Fibroblast of pulmonary artery (primary cell): ENCODE measurements around the gene GTSE1.
"Not testable (repeated sequence)": the region's sequence is repeated elsewhere in the genome, so short reads cannot be mapped to it uniquely, and the experiment has no call there.

ENCODE experiments used
- DNase-seq: peaks from one replicate; pipeline ENCODE4 v3.0.0-alpha.2; 2010; ENCODE audit warnings: low read depth
- H3K4me3 ChIP-seq: replicated peaks from 2 replicates; pipeline ENCODE4 v1.5.1; 2011; ENCODE audit warnings: low read depth, mild to moderate bottlenecking, control low read depth, low read length, moderate library complexity
- CTCF ChIP-seq: IDR thresholded peaks from 2 replicates; pipeline ENCODE4 v1.5.1; 2011; ENCODE audit warnings: mild to moderate bottlenecking, control low read depth, low read length, inconsistent platforms; ENCODE audit errors: missing control alignments

Gene GTSE1

GRCh38 chr22:46312056-46312455 is 15.4 kb downstream of the GTSE1 start:
- no peak for DNase-seq
- no peak for TF ChIP-seq CTCF

GRCh38 chr22:46312848-46313247 is 16.2 kb downstream of the GTSE1 start:
- H3K4me3 ChIP-seq, DNase-seq: not testable (repeated sequence)

More at GRCh38 chr22:46312056-46312455, 15.4 kb downstream of the GTSE1 start:
- no peak overlapping the region for H3K4me3 ChIP-seq

- TF ChIP-seq CTCF, result no peak
- H3K4me3 ChIP-seq, result no peak overlapping the region
- DNase-seq, result no peak
Observed at GRCh38 chr22:46315976-46316375, 19.3 kb downstream of the GTSE1 start.

GRCh38 chr22:46317646-46318045 is 21.0 kb downstream of the GTSE1 start:
- TF ChIP-seq CTCF, result no peak
- no peak for DNase-seq

GRCh38 chr22:46318576-46318975 is 21.9 kb downstream of the GTSE1 start:
- no peak for DNase-seq
- TF ChIP-seq CTCF, result no peak
- H3K4me3 ChIP-seq, result no peak overlapping the region

More at GRCh38 chr22:46317646-46318045, 21.0 kb downstream of the GTSE1 start:
- H3K4me3 ChIP-seq, result no peak overlapping the region

- no peak for DNase-seq
- H3K4me3 ChIP-seq, result no peak overlapping the region
- no peak for TF ChIP-seq CTCF
Observed at GRCh38 chr22:46319319-46319718, 22.6 kb downstream of the GTSE1 start.

- no peak for TF ChIP-seq CTCF
- no peak for DNase-seq
- no peak overlapping the region for H3K4me3 ChIP-seq
Observed at GRCh38 chr22:46320166-46320710, 23.6 kb downstream of the GTSE1 start.
